IPS-18a (cell line): Measurements from ENCODE around the gene THAP12.
A peak's percentile ranks its signal among the peaks of the same experiment; 100 is the strongest.
"Not testable (repeated sequence)": the region's sequence is repeated elsewhere in the genome, so short reads cannot be mapped to it uniquely, and the experiment has no call there.

ENCODE experiments used
- H3K27ac ChIP-seq: one replicate; pipeline ENCODE4 v1.5.1; 2013; ENCODE audit warnings: low read length
- H3K27me3 ChIP-seq: one replicate; pipeline ENCODE4 v1.6.1; 2013; ENCODE audit warnings: mild to moderate bottlenecking, low read length; ENCODE audit not compliant: control insufficient read depth, insufficient read depth
- H3K36me3 ChIP-seq: one replicate; pipeline ENCODE4 v1.6.1; 2013; ENCODE audit warnings: low read depth, low read length; ENCODE audit not compliant: control insufficient read depth
- H3K4me1 ChIP-seq: one replicate; pipeline ENCODE4 v1.6.1; 2013; ENCODE audit warnings: low read depth, low read length; ENCODE audit not compliant: control insufficient read depth
- H3K4me3 ChIP-seq: one replicate; pipeline ENCODE4 v1.5.1; 2013; ENCODE audit warnings: low read length
- H3K9ac ChIP-seq: one replicate; pipeline ENCODE4 v1.6.1; 2013; ENCODE audit warnings: mild to moderate bottlenecking, low read length, moderate library complexity
- H3K9me3 ChIP-seq: one replicate; pipeline ENCODE4 v1.6.1; 2013; ENCODE audit warnings: low read depth, low read length; ENCODE audit not compliant: control insufficient read depth

THAP12 gene, protein sequence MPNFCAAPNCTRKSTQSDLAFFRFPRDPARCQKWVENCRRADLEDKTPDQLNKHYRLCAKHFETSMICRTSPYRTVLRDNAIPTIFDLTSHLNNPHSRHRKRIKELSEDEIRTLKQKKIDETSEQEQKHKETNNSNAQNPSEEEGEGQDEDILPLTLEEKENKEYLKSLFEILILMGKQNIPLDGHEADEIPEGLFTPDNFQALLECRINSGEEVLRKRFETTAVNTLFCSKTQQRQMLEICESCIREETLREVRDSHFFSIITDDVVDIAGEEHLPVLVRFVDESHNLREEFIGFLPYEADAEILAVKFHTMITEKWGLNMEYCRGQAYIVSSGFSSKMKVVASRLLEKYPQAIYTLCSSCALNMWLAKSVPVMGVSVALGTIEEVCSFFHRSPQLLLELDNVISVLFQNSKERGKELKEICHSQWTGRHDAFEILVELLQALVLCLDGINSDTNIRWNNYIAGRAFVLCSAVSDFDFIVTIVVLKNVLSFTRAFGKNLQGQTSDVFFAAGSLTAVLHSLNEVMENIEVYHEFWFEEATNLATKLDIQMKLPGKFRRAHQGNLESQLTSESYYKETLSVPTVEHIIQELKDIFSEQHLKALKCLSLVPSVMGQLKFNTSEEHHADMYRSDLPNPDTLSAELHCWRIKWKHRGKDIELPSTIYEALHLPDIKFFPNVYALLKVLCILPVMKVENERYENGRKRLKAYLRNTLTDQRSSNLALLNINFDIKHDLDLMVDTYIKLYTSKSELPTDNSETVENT

DNA sequence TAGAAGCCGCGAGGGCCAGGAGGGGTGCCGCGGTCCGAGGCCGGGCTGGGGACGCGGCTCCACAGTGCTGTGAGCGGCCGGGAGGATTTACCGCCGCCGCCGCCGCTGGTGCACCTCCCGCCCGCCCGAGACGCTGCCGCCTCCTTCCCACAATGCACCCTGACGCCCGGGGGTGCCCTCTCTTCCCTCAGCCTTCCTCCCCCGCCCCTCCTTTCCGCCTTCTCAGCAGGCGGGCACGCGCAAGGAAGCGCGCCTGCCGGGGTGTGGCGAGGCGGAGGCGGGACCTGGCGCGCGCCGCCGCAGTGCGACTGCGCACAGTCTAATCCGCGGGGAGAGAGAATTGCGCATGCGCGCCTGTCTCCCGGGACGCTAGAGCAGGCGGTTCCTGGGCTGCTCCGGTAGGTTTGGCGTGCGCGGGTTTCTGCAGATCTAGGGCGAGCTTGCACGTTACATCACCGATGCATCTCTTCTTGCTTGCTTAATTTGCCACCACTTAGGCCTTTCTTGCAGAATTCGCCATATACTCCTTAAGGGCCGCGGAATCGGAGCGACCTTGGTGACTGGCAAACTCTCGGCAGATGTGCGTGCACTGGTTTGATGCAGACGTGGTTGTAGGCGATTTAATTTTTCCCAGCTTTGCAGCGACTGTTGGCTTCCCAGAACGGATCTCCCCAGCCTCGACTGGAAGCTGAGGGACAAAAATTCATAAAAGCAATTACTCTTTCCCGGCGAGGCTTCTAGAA is at the start of gene THAP12, which contains the start of gene GVQW3:
Gene THAP12 (minus strand): TSS at position 156 of the 743 bp plus-strand sequence. CDS start 296 bp downstream, outside the sequence.
Gene GVQW3 (plus strand): TSS at position 347 of the 743 bp plus-strand sequence. CDS start 506 bp downstream, outside the sequence.
- Histone ChIP-seq H3K27me3 (no peaks in the 10 kb centered on the region), H3K4me3 (peak within 1 kb of the TSS; percentile 67), H3K4me1 (peaks cover 14% of the 10 kb centered on the region), H3K9me3 (no peaks in the 10 kb centered on the region), H3K9ac (peak within 1 kb of the TSS; percentile 52), H3K27ac (no peak within 1 kb of the TSS), H3K36me3 (no peaks in the 10 kb centered on the region)

DNA sequence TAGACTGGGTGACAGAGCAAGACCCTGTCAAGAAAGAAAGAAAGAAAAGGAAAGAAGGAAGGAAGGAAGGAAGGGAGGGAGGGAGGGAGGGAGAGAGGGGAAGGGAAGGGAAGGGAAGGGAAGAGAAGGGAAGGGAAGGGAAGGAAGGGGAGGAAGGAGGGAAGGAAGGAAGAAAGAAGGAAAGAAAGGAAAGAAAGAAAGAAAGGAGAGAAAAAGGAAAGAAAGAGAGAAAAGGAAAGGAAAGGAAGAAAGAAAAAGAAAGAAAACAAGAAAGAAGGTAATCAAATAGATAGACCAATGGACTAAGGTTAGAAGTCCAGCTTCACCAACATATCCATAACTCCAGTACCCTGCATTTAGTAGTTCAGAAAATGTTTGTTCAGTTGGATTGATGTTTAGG is 45.7 kb upstream of the THAP12 start:
- Histone ChIP-seq H3K4me1 (no peaks in the 10 kb centered on the region), H3K27ac (no peak overlapping the region), H3K4me3 (no peak overlapping the region), H3K27me3 (no peaks in the 10 kb centered on the region), H3K9me3 (no peaks in the 10 kb centered on the region), H3K36me3 (no peaks in the 10 kb centered on the region), H3K9ac (no peak overlapping the region)

GRCh38 chr11:76424891-76425290 is 44.0 kb upstream of the THAP12 start:
- H3K4me3 ChIP-seq: no peak overlapping the region
- no peaks in the 10 kb centered on the region for H3K36me3 ChIP-seq
- H3K9me3 ChIP-seq: no peaks in the 10 kb centered on the region
- no peak overlapping the region for H3K27ac ChIP-seq
- no peaks in the 10 kb centered on the region for H3K4me1 ChIP-seq
- H3K9ac ChIP-seq: no peak overlapping the region
- no peaks in the 10 kb centered on the region for H3K27me3 ChIP-seq

DNA sequence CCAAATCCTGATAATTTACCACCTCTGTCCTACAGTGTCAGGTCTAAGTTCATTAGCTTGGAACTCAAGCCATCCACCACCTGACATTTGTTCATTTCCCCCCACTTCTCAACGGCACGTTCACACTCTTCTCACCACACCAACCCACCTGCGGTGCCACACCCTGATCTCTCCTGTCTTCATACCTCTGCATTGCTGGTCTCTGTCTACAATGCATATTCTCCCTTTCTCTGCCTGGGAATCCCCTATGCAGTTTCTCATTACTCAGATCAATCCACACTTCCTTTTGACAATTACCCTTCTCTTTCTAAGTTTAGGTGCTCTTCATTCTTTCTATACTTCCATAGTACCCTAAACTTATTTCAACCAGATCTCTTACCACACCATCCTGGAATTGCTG is 43.4 kb upstream of the THAP12 start:
- Histone ChIP-seq H3K36me3 (no peaks in the 10 kb centered on the region), H3K4me1 (no peaks in the 10 kb centered on the region), H3K9ac (no peak overlapping the region), H3K27ac (no peak overlapping the region), H3K9me3 (no peaks in the 10 kb centered on the region), H3K27me3 (no peaks in the 10 kb centered on the region), H3K4me3 (no peak overlapping the region)

- Histone ChIP-seq H3K9me3 (no peaks in the 10 kb centered on the region), H3K27me3 (no peaks in the 10 kb centered on the region), H3K27ac (no peak overlapping the region), H3K4me1 (no peaks in the 10 kb centered on the region), H3K36me3 (no peaks in the 10 kb centered on the region), H3K9ac (no peak overlapping the region), H3K4me3 (no peak overlapping the region)
These were observed 39.0 kb upstream of the THAP12 start for GRCh38 chr11:76419896-76420295.

GRCh38 chr11:76415073-76415472 is 34.1 kb upstream of the THAP12 start:
- no peak overlapping the region for H3K27ac ChIP-seq
- no peaks in the 10 kb centered on the region for H3K36me3 ChIP-seq
- H3K4me1 ChIP-seq: no peaks in the 10 kb centered on the region
- no peak overlapping the region for H3K9ac ChIP-seq
- no peaks in the 10 kb centered on the region for H3K27me3 ChIP-seq
- H3K9me3 ChIP-seq: no peaks in the 10 kb centered on the region
- H3K4me3 ChIP-seq: no peak overlapping the region

DNA sequence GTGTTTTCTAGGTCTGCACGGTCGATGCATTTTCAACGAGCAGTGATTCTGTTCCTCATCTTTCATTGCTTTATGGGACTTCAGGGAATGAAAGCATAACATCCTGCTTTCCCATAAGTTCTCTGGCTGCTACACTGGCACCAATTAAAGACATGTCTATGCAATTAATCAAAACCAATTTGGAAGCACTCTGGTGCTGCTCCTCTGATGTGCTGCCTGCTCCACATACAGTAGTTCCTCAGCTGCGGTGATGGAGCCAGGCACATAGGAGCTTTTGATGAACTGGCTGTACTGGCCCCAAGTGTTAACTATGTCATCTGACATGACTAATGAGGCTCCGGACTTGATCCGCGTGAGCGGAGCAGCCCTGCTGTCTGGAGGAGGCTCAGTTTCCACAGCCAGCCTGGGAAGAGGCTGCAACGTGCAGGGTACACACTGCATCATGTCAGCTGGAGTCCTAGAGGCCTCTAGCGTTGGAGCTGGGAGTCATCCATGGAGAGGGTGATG is 30.0 kb upstream of the THAP12 start:
- Histone ChIP-seq H3K27me3 (no peaks in the 10 kb centered on the region), H3K4me3 (no peak overlapping the region), H3K36me3 (no peaks in the 10 kb centered on the region), H3K27ac (no peak overlapping the region), H3K4me1 (no peaks in the 10 kb centered on the region), H3K9ac (no peak overlapping the region), H3K9me3 (no peaks in the 10 kb centered on the region)

DNA sequence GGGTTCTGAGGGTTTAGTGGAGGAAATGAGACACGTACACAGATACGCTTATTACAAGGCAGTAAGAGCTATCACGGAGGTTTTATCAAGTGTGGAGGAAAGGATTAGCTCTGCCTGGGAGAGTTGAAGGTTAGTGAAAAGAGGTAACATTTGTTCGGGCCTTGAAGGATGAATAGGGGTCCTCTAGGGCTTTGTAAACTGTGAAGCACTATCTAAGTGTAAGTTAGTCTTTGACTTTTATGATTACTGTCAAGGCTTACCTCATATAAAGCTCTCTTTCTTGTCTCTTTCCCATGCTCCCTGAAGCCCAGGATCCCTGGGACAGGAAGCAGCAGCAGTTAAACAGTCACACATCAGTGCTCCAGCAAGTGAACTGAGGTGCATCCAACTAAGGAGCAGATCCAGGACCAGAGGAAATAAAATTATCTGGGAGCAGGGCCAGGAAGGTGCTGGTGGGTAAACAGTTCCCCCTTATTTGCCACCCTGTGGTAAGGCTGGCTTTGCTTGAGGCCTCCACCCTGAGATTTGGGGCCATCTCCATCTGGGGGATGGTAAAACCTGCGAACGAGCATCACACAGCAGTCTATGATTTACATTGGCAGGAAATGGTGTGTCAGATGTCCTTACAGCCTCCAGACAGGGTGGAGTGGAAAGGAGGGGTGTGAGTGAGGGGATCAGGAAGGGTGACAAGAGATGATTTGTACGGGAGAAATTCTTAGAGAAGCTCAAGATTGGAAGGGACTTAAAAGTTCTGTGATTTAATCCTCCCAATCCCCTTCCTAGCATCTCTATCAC is 27.4 kb upstream of the THAP12 start:
- Histone ChIP-seq H3K36me3 (no peaks in the 10 kb centered on the region), H3K4me1 (no peaks in the 10 kb centered on the region), H3K4me3 (no peak overlapping the region), H3K27ac (no peak overlapping the region), H3K9ac (no peak overlapping the region), H3K27me3 (no peaks in the 10 kb centered on the region), H3K9me3 (no peaks in the 10 kb centered on the region)

- no peaks in the 10 kb centered on the region for H3K36me3 ChIP-seq
- no peaks in the 10 kb centered on the region for H3K9me3 ChIP-seq
- no peaks in the 10 kb centered on the region for H3K4me1 ChIP-seq
- H3K4me3 ChIP-seq: no peak overlapping the region
- H3K27me3 ChIP-seq: no peaks in the 10 kb centered on the region
- no peak overlapping the region for H3K27ac ChIP-seq
- H3K9ac ChIP-seq: no peak overlapping the region
These were observed 25.4 kb upstream of the THAP12 start for GRCh38 chr11:76406359-76406758.

- H3K9ac ChIP-seq, H3K27ac ChIP-seq, H3K9me3 ChIP-seq, H3K4me1 ChIP-seq, H3K4me3 ChIP-seq, H3K27me3 ChIP-seq, H3K36me3 ChIP-seq: not testable (repeated sequence)
These were observed 20.6 kb upstream of the THAP12 start for GRCh38 chr11:76401484-76401883.
